Retinal pigment epithelial cell (primary cell): Measurements from ENCODE around the gene DHX15.
A peak's percentile ranks its signal among the peaks of the same experiment; 100 is the strongest.

Experiments
- DNase-seq: peaks from one replicate; pipeline ENCODE4 v3.0.0-alpha.2; 2010; ENCODE audit warnings: low read depth
- H3K4me3 ChIP-seq: 2 replicates; pipeline ENCODE4 v1.5.1; 2011; ENCODE audit warnings: mild to moderate bottlenecking, low read length, control low read depth, moderate library complexity
- TF ChIP-seq, protein P1 (sequence below): conservative IDR thresholded peaks from 2 replicates; pipeline ENCODE4 v1.5.1; 2011; ENCODE audit warnings: low read depth, low read length, control low read depth, inconsistent platforms

The DHX15 gene

GRCh38 chr4:24560868-24561368, 23.4 kb downstream of the DHX15 start:
- no peak overlapping the region for H3K4me3 ChIP-seq
- TF ChIP-seq, protein P1, sequence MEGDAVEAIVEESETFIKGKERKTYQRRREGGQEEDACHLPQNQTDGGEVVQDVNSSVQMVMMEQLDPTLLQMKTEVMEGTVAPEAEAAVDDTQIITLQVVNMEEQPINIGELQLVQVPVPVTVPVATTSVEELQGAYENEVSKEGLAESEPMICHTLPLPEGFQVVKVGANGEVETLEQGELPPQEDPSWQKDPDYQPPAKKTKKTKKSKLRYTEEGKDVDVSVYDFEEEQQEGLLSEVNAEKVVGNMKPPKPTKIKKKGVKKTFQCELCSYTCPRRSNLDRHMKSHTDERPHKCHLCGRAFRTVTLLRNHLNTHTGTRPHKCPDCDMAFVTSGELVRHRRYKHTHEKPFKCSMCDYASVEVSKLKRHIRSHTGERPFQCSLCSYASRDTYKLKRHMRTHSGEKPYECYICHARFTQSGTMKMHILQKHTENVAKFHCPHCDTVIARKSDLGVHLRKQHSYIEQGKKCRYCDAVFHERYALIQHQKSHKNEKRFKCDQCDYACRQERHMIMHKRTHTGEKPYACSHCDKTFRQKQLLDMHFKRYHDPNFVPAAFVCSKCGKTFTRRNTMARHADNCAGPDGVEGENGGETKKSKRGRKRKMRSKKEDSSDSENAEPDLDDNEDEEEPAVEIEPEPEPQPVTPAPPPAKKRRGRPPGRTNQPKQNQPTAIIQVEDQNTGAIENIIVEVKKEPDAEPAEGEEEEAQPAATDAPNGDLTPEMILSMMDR = no peak
- DNase-seq = no peak

DNA sequence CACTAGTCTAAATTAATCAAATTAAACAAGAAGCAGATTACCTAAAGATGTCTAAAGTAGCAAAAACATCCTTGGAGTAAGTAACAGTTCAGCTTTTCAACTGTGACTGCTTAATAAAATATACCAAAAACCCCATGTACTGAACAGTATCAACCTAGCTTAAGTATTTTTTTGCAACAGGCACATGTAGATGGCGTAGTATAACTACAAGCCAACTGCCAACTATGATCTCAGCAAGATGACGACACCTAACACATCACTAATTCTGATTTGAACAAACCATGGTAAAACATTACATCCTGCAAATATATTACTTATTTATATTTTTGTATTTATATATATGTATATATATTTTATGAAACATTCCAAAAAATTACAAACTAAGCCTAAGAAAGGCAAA, 24.5 kb downstream of the DHX15 start:
- H3K4me3 ChIP-seq = no peak overlapping the region
- no peak for DNase-seq
- TF ChIP-seq, protein P1 = no peak

DNA sequence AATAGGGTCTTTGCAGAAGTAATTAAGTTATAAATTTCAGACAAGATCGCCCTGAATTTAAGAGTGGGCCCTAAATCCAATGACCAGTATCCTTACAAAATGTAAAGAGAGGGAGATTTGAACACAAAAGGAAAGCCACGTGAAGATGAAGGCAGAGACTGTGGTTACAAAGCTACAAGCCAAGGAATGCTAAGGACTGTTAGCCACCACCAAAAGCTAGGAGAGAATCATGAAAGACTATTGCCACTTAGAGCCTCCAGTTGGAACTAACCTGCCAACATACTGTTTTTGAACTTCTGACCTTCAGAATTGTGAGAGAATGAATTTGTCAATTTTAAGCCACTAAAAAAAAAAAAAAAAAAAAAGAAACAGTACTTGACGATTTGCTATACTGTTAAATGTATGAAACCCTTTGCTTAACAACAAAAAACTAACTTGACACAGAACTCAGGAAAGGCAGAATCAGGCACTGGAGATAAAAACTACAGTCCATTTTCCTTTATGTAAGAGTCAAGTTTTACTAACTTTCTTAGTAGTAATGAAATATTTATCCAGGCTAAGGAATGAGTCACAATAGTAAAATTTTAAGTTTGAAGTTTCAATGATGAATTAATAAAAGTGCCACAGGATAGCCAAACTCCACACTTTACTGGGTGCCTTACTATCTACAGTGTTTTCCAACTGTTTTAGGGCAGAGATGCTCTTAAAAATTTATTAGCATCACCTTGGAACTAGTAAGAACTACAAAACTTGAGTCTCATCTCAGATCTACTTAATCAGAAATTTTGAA, 25.1 kb downstream of the DHX15 start:
- no peak overlapping the region for H3K4me3 ChIP-seq
- DNase-seq = no peak
- TF ChIP-seq, protein P1 = no peak

DNA sequence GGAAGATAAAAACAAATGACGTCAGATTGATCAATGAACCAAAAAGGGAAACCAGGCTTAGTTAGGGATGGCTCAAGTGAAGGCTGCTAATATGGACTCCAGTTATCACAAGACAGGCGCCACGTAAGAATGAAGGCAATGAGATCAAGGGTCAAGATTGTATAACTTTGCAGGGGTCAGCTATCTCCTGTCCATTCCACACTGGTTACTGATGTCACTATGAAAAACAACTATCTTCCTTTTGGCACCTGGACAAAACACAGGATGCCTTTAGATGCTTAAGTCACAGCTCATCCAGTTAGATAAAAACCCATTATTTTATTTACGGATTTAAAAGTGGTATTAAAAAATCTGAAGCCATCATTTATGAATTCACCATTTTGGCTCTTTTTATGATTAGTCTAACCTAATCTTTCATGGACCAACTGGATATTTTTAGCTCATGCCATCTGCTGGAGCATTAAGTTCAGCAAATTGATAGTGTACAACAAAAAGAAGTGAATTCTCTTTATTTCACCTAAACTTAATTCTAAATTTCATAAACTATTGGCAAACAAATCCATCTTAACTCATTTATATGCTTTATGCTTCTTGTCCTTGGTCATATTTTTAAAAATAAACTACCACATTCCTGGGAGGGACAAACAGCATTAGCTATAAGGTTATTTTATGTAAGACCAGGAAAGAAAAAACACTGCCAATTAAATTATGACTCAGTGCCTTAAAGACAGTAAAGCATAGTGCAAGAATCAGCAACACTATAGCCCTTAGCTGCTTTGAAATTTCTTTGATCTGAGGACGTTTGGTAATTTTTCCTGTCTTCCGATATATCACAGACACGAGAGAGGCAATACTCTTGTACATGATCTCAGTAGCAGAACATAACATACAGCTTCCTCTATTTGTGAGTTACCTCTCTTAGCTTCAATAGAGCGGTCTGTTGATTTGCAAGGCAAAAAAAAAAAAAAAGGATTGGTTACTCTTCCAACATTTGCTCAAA, 27.0 kb downstream of the DHX15 start:
- TF ChIP-seq, protein P1 = no peak
- no peak for DNase-seq
- H3K4me3 ChIP-seq = no peak overlapping the region

- DNase-seq = no peak
- H3K4me3 ChIP-seq = no peak overlapping the region
- TF ChIP-seq, protein P1 = peak; percentile 49
These were observed 32.7 kb downstream of the DHX15 start for GRCh38 chr4:24551492-24552289.

DNA sequence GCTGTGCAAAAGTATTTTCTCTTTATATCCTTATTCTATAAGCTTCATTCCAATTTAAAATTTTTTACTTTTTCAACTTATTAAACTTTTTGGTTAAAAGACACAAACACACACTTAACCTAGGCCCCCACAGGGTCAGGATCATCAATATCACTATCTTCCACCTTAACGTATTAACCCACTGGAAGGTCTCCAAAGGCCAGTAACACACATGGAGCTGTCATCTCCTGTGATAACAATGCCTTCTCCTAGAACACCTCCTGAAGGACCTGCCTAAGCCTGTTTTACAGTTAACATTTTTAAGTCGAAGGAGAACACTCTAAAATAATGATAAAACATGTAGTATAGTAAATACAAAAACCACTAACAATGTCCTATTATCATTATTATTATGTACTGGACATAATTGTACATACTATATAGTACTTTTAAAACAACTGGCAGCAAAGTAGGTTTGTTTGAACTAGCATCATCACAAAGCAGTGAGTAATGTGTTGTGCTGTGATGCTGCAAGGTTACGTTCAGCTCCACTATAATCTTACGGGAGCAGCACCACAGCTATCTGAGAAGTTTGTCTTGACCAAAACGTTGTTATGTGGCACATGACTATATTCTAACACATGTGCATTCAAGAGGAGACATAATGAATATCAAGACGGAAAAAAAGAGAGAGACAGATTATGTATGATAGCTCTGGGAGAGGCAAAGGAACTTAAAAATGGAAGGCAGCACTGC, 33.7 kb downstream of the DHX15 start:
- DNase-seq = no peak
- TF ChIP-seq, protein P1 = no peak

More for the DNA sequence above, 33.7 kb downstream of the DHX15 start:
- no peak overlapping the region for H3K4me3 ChIP-seq
